Skeletal muscle tissue (tissue), 4 donors: ENCODE data around the gene FAM210B. TPM values are rescaled to one million over a fixed set of nuclear protein-coding genes. Genes with fewer than 3 reads are reported as not detected.
"Not testable (repeated sequence)": the region's sequence is repeated elsewhere in the genome, so short reads cannot be mapped to it uniquely, and the experiment has no call there.

Experiments used
- H3K27ac ChIP-seq: one replicate; pipeline ENCODE4 v1.7.0; 2013; ENCODE audit warnings: mild to moderate bottlenecking, low read depth, low read length, inconsistent platforms
- H3K27me3 ChIP-seq, 3 donors: one replicate each; pipeline ENCODE4 v1.7.0; 2013; ENCODE audit warnings: low read length in 3 of 3; ENCODE audit not compliant: control insufficient read depth in 3 of 3, insufficient read depth in 3 of 3
- H3K36me3 ChIP-seq, 3 donors: one replicate each; pipeline ENCODE4 v1.7.0; 2013; ENCODE audit warnings: low read length in 3 of 3; ENCODE audit not compliant: control insufficient read depth in 3 of 3, insufficient read depth in 3 of 3
- H3K4me1 ChIP-seq, 3 donors: one replicate each; pipeline ENCODE4 v1.7.0; 2013; ENCODE audit warnings: low read length in 3 of 3, mild to moderate bottlenecking in 3 of 3; ENCODE audit not compliant: control insufficient read depth in 3 of 3, insufficient read depth in 3 of 3
- H3K4me3 ChIP-seq, 3 donors: one replicate each; pipeline ENCODE4 v1.7.0; 2013; ENCODE audit warnings: low read length in 3 of 3
- H3K9ac ChIP-seq, 3 donors: one replicate each; pipeline ENCODE4 v1.7.0; 2013; ENCODE audit warnings: low read length in 3 of 3, mild to moderate bottlenecking in 3 of 3, moderate library complexity in 2 of 3, low read depth in 1 of 3
- H3K9me3 ChIP-seq, 3 donors: one replicate each; pipeline ENCODE4 v1.7.0; 2013; ENCODE audit warnings: low read length in 3 of 3; ENCODE audit not compliant: control insufficient read depth in 3 of 3
- total RNA-seq: library from RNA; depleted of rRNA; stranded (reverse); fragments of >200 nt; gene quantifications from one replicate; pipeline ENCODE4 v1.2.3, GENCODE V29; 2014
- donor health status: Osteomylitis.

FAM210B gene
- total RNA-seq, 1 donor from 2014 or later = 31.8 TPM

- Histone ChIP-seq H3K9me3 (no peaks in the 10 kb centered on the region), H3K27ac (no peak overlapping the region), H3K36me3 (peaks cover 0 to 8% (median 3%) of the 10 kb centered on the region in 3 donors), H3K4me3 (no peak overlapping the region), H3K27me3 (no peaks in the 10 kb centered on the region), H3K9ac (no peak overlapping the region), H3K4me1 (peaks cover 12 to 22% (median 17%) of the 10 kb centered on the region in 3 donors)
These were observed 30.1 kb downstream of the FAM210B start for GRCh38 chr20:56388882-56389281.

GRCh38 chr20:56389807-56390206 is 31.0 kb downstream of the FAM210B start:
- no peak overlapping the region for H3K27ac ChIP-seq
- H3K36me3 ChIP-seq = peaks cover 0 to 8% (median 3%) of the 10 kb centered on the region in 3 donors
- H3K9ac ChIP-seq = no peak overlapping the region
- H3K4me3 ChIP-seq = no peak overlapping the region
- H3K9me3 ChIP-seq = no peaks in the 10 kb centered on the region
- no peaks in the 10 kb centered on the region for H3K27me3 ChIP-seq
- peaks cover 15 to 26% (median 19%) of the 10 kb centered on the region in 3 donors for H3K4me1 ChIP-seq

- H3K36me3 ChIP-seq, H3K4me3 ChIP-seq, H3K27ac ChIP-seq, H3K9ac ChIP-seq, H3K9me3 ChIP-seq, H3K27me3 ChIP-seq: not testable (repeated sequence)
- peaks cover 17 to 32% (median 23%) of the 10 kb centered on the region in 3 donors for H3K4me1 ChIP-seq
These were observed 31.6 kb downstream of the FAM210B start for GRCh38 chr20:56390396-56390795.

- Histone ChIP-seq H3K9ac (peak overlapping the region in 2 of 3 donors; percentile 92 to 96), H3K4me3 (peak overlapping the region; percentile 95 to 98 (median 98)), H3K27ac (no peak overlapping the region), H3K27me3 (no peaks in the 10 kb centered on the region), H3K36me3 (peaks cover 3 to 8% (median 4%) of the 10 kb centered on the region in 3 donors), H3K9me3 (no peaks in the 10 kb centered on the region), H3K4me1 (peaks cover 22 to 33% (median 27%) of the 10 kb centered on the region in 3 donors)
These were observed 32.3 kb downstream of the FAM210B start for GRCh38 chr20:56391037-56391436.

- Histone ChIP-seq H3K27me3 (no peaks in the 10 kb centered on the region), H3K4me1 (peaks cover 22 to 33% (median 27%) of the 10 kb centered on the region in 3 donors), H3K9me3 (no peaks in the 10 kb centered on the region), H3K27ac (peak overlapping the region; percentile 92), H3K36me3 (peaks cover 5 to 13% (median 9%) of the 10 kb centered on the region in 3 donors), H3K4me3 (peak overlapping the region; percentile 95 to 98 (median 98)), H3K9ac (peak overlapping the region; percentile 92 to 96 (median 96))
These were observed 32.9 kb downstream of the FAM210B start for GRCh38 chr20:56391596-56392131.

- H3K36me3 ChIP-seq = peaks cover 11 to 19% (median 16%) of the 10 kb centered on the region in 3 donors
- H3K9ac ChIP-seq = peak within 1 kb of the TSS; percentile 92 to 96 (median 96)
- no peaks in the 10 kb centered on the region for H3K9me3 ChIP-seq
These were observed 33.5 kb downstream of the FAM210B start, which contains the start of the genes AURKA and CSTF1 for GRCh38 chr20:56392132-56392880. Gene AURKA, minus strand, starts transcription at chr20:56392215. Its CDS starts 4,018 bp downstream, at chr20:56388197. Gene CSTF1, plus strand, starts transcription at chr20:56392645. Its CDS starts 2,908 bp downstream, at chr20:56395553.

GRCh38 chr20:56392881-56393482 is 34.2 kb downstream of the FAM210B start:
- Histone ChIP-seq H3K27me3 (no peaks in the 10 kb centered on the region), H3K9ac (peak overlapping the region; percentile 92 to 96 (median 96)), H3K36me3 (peaks cover 18 to 25% (median 23%) of the 10 kb centered on the region in 3 donors), H3K27ac (peak overlapping the region; percentile 92), H3K4me3 (peak overlapping the region; percentile 95 to 98 (median 98)), H3K9me3 (no peaks in the 10 kb centered on the region), H3K4me1 (peaks cover 22 to 33% (median 27%) of the 10 kb centered on the region in 3 donors)

More at GRCh38 chr20:56392132-56392880, 33.5 kb downstream of the FAM210B start, which contains the start of the genes AURKA and CSTF1:
- Histone ChIP-seq H3K4me3 (peak within 1 kb of the TSS; percentile 95 to 98 (median 98)), H3K27me3 (no peaks in the 10 kb centered on the region), H3K4me1 (peaks cover 22 to 33% (median 27%) of the 10 kb centered on the region in 3 donors), H3K27ac (peak within 1 kb of the TSS; percentile 92)

GRCh38 chr20:56393653-56394052 is 34.9 kb downstream of the FAM210B start:
- H3K27ac ChIP-seq = no peak overlapping the region
- H3K9ac ChIP-seq = peak overlapping the region in 2 of 3 donors; percentile 8 to 96

GRCh38 chr20:56395166-56395565 is 36.4 kb downstream of the FAM210B start:
- H3K36me3 ChIP-seq = peaks cover 28 to 44% (median 42%) of the 10 kb centered on the region in 3 donors
- H3K4me3 ChIP-seq = no peak overlapping the region
- peaks cover 22 to 33% (median 27%) of the 10 kb centered on the region in 3 donors for H3K4me1 ChIP-seq
- no peaks in the 10 kb centered on the region for H3K27me3 ChIP-seq
- H3K27ac ChIP-seq = peak overlapping the region; percentile 46
- H3K9ac ChIP-seq = no peak overlapping the region
- H3K9me3 ChIP-seq = no peaks in the 10 kb centered on the region

More at GRCh38 chr20:56393653-56394052, 34.9 kb downstream of the FAM210B start:
- peaks cover 22 to 33% (median 27%) of the 10 kb centered on the region in 3 donors for H3K4me1 ChIP-seq
- no peaks in the 10 kb centered on the region for H3K27me3 ChIP-seq
- peak overlapping the region; percentile 95 to 98 (median 98) for H3K4me3 ChIP-seq
- no peaks in the 10 kb centered on the region for H3K9me3 ChIP-seq
- peaks cover 24 to 31% (median 29%) of the 10 kb centered on the region in 3 donors for H3K36me3 ChIP-seq
